ENCODE data around the gene TMEM170B.

DNA sequence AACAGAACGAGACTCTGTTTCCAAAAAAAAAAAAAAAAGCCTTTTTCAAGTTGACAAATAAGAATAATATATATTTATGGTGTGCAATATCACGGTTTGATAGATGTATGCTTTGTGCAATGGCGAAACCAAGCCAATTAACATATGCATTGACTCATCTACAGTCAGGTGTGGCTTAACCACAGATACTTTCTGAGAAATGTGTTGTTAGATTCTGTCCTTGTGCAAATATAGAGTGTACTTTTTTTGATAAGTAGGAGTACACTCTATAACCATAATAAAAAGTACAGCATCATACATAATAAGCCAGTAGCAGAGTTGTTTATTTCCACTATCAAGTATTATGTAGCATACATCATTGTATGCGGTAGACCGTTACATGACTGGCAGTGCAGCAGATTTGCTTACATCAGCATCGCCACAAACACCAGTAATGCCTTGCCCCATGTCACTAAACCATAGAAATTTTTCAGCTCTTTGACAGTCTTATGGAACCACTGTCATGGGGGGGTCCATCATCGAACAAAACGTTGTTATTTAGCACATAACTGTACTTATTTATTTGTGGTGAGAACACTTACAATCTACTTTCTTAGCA lies 59.2 kb downstream of the TMEM170B start:
- TF ChIP-seq, protein P1, sequence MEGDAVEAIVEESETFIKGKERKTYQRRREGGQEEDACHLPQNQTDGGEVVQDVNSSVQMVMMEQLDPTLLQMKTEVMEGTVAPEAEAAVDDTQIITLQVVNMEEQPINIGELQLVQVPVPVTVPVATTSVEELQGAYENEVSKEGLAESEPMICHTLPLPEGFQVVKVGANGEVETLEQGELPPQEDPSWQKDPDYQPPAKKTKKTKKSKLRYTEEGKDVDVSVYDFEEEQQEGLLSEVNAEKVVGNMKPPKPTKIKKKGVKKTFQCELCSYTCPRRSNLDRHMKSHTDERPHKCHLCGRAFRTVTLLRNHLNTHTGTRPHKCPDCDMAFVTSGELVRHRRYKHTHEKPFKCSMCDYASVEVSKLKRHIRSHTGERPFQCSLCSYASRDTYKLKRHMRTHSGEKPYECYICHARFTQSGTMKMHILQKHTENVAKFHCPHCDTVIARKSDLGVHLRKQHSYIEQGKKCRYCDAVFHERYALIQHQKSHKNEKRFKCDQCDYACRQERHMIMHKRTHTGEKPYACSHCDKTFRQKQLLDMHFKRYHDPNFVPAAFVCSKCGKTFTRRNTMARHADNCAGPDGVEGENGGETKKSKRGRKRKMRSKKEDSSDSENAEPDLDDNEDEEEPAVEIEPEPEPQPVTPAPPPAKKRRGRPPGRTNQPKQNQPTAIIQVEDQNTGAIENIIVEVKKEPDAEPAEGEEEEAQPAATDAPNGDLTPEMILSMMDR (conservative IDR thresholded peaks at IDR 0.05): no peak
- TF ChIP-seq EZH2 (IDR thresholded peaks at IDR 0.05; ENCODE audit: low read depth): no peak

All from PC-9 (cell line).